Activated naive CD8-positive, alpha-beta T cell treated with anti-CD3 and anti-CD28 coated beads, Interleukin-2, amount 50 U/mL, for 24 hours (primary cell): Measurements from ENCODE around the gene RNGTT.

ENCODE experiments used
- ATAC-seq: fragments of 150-1000 bp; cut with Tn5 transposase; one replicate; pipeline ENCODE4 v1.10.0; 2021
- DNase-seq: peaks from one replicate; pipeline ENCODE4 v3.0.0; 2021
- H3K27ac Mint-ChIP-seq: one replicate; pipeline ENCODE4 v1.8.0; 2021; ENCODE audit warnings: mild to moderate bottlenecking, mixed read lengths
- H3K27me3 Mint-ChIP-seq: one replicate; pipeline ENCODE4 v1.8.0; 2021; ENCODE audit warnings: mixed read lengths
- H3K36me3 Mint-ChIP-seq: one replicate; pipeline ENCODE4 v1.8.0; 2021; ENCODE audit warnings: low read depth, mixed read lengths
- H3K4me1 Mint-ChIP-seq: one replicate; pipeline ENCODE4 v1.8.0; 2021; ENCODE audit warnings: mixed read lengths
- H3K4me3 Mint-ChIP-seq: one replicate; pipeline ENCODE4 v1.8.0; 2021; ENCODE audit warnings: mild to moderate bottlenecking, moderate library complexity, mixed read lengths
- H3K9me3 Mint-ChIP-seq: one replicate; pipeline ENCODE4 v1.8.0; 2021; ENCODE audit warnings: mixed read lengths

The RNGTT gene

GRCh38 chr6:88574031-88574430, 389.4 kb downstream of the RNGTT start:
- no peaks in the 10 kb centered on the region for H3K27me3 Mint-ChIP-seq

DNA sequence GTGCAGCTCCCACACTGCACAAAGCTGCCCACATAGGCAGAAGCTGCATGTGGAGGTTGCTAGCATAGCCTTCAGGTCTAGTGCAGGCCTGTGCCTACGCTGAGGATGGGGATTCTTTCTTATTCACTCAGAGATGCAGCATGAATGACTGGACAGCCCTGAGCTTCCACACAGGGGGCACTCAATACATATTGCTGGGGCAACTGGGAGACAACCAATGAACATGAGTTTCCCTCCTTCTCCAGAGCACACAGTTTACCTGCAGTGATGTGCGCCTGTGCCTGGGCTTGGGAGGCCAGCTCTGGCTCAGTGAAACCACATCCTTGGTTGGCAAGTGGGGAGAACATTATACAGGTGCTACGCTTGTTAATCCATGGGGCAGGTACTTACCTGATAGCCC, 389.9 kb downstream of the RNGTT start:
- ATAC-seq (no peak), DNase-seq (no peak)
- H3K4me3 Mint-ChIP-seq = no peak overlapping the region
- peaks cover 2% of the 10 kb centered on the region for H3K36me3 Mint-ChIP-seq
- no peaks in the 10 kb centered on the region for H3K4me1 Mint-ChIP-seq
- no peak overlapping the region for H3K27ac Mint-ChIP-seq
- peaks cover 13% of the 10 kb centered on the region for H3K9me3 Mint-ChIP-seq
- H3K27me3 Mint-ChIP-seq = no peaks in the 10 kb centered on the region

More at GRCh38 chr6:88574031-88574430, 389.4 kb downstream of the RNGTT start:
- Mint-ChIP-seq H3K4me3 (no peak overlapping the region), H3K9me3 (peaks cover 11% of the 10 kb centered on the region), H3K27ac (no peak overlapping the region), H3K36me3 (peaks cover under 1% of the 10 kb centered on the region), H3K4me1 (no peaks in the 10 kb centered on the region)
- ATAC-seq (no peak), DNase-seq (no peak)

DNA sequence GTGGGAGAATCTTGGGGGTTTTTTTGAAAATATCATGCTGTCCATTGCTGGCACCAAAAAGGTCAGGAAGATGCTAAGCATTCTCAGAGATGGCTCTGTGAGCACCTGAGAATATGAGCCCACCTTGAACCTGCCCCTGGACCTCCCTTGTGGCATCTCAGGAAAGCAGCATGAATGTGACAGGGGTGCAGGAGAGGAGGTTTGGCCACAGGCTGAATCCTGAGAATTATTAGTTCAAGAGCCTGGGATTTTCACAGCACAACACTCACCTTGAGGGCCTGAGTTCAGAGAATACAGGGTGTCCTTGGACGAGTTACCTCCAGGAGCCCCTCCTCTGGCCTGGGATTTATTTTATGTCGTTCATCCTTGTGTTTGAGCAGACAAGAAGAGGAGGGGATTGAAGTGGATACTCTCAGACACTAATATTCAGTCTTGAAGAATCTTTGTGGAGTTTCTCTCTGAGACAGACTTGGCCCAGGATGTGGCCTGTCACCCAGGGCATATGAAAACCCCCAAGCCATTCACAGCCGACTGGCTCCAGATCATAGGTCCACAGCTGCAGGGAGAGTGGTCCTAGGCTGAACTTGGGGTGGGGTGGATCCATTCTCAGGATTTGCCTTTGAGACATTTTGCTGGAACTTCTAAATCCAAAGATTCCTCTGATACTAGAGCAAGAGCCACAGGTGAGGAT, 390.8 kb downstream of the RNGTT start:
- peaks cover 2% of the 10 kb centered on the region for H3K36me3 Mint-ChIP-seq
- H3K9me3 Mint-ChIP-seq = peaks cover 13% of the 10 kb centered on the region
- no peak overlapping the region for H3K4me3 Mint-ChIP-seq
- DNase-seq (no peak), ATAC-seq (no peak)
- H3K4me1 Mint-ChIP-seq = no peaks in the 10 kb centered on the region
- H3K27ac Mint-ChIP-seq = no peak overlapping the region
- H3K27me3 Mint-ChIP-seq = no peaks in the 10 kb centered on the region

- DNase-seq = no peak
- Mint-ChIP-seq H3K9me3 (peaks cover 13% of the 10 kb centered on the region), H3K27me3 (no peaks in the 10 kb centered on the region), H3K4me3 (no peak overlapping the region), H3K27ac (no peak overlapping the region), H3K4me1 (no peaks in the 10 kb centered on the region), H3K36me3 (peaks cover 2% of the 10 kb centered on the region)
- no peak for ATAC-seq
Measured at GRCh38 chr6:88569959-88570358, 393.5 kb downstream of the RNGTT start.

GRCh38 chr6:88567696-88568095, 395.7 kb downstream of the RNGTT start:
- DNase-seq (no peak), ATAC-seq (no peak)
- Mint-ChIP-seq H3K27me3 (no peaks in the 10 kb centered on the region), H3K4me1 (no peaks in the 10 kb centered on the region), H3K27ac (no peak overlapping the region), H3K36me3 (peaks cover 2% of the 10 kb centered on the region), H3K9me3 (peaks cover 13% of the 10 kb centered on the region), H3K4me3 (no peak overlapping the region)

GRCh38 chr6:88566746-88567534, 396.5 kb downstream of the RNGTT start:
- DNase-seq (no peak), ATAC-seq (no peak)
- no peaks in the 10 kb centered on the region for H3K27me3 Mint-ChIP-seq
- peaks cover 2% of the 10 kb centered on the region for H3K36me3 Mint-ChIP-seq
- H3K9me3 Mint-ChIP-seq = peaks cover 13% of the 10 kb centered on the region
- H3K27ac Mint-ChIP-seq = no peak overlapping the region
- no peak overlapping the region for H3K4me3 Mint-ChIP-seq
- H3K4me1 Mint-ChIP-seq = no peaks in the 10 kb centered on the region

- H3K4me3 Mint-ChIP-seq = no peak overlapping the region
- peaks cover 2% of the 10 kb centered on the region for H3K36me3 Mint-ChIP-seq
- H3K4me1 Mint-ChIP-seq = peaks cover under 1% of the 10 kb centered on the region
- H3K27ac Mint-ChIP-seq = no peak overlapping the region
- no peaks in the 10 kb centered on the region for H3K27me3 Mint-ChIP-seq
- no peak for DNase-seq
- no peak for ATAC-seq
- peaks cover 9% of the 10 kb centered on the region for H3K9me3 Mint-ChIP-seq
Measured at GRCh38 chr6:88565836-88566235, 397.6 kb downstream of the RNGTT start.

DNA sequence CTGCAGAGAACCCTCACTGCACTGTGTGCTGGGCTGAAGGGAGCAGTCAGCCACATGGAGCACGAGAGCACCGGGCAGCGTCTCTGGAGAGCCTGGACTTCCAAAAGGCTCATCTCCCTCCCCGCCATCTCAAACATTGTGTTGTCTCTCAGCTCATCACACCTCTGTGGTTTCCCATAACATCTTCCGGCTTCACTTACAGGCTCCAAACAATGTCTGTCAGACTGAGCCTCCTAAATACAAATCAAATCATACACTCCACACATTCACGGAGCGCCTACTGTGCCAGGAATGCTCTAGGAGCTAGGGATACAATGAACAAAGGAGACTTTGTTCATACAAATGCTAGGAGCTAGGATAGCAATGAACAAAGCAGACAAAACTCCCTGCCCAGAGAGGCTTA, 398.0 kb downstream of the RNGTT start:
- Mint-ChIP-seq H3K27me3 (no peaks in the 10 kb centered on the region), H3K27ac (no peak overlapping the region), H3K4me3 (no peak overlapping the region), H3K36me3 (peaks cover 2% of the 10 kb centered on the region), H3K9me3 (peaks cover 7% of the 10 kb centered on the region), H3K4me1 (peaks cover 2% of the 10 kb centered on the region)
- no peak for ATAC-seq
- DNase-seq = no peak

- Mint-ChIP-seq H3K27me3 (no peaks in the 10 kb centered on the region), H3K4me1 (peaks cover 2% of the 10 kb centered on the region), H3K9me3 (no peaks in the 10 kb centered on the region), H3K4me3 (no peak overlapping the region), H3K27ac (no peak overlapping the region), H3K36me3 (no peaks in the 10 kb centered on the region)
- ATAC-seq (no peak), DNase-seq (no peak)
Measured at GRCh38 chr6:88563277-88563625, 400.2 kb downstream of the RNGTT start.

DNA sequence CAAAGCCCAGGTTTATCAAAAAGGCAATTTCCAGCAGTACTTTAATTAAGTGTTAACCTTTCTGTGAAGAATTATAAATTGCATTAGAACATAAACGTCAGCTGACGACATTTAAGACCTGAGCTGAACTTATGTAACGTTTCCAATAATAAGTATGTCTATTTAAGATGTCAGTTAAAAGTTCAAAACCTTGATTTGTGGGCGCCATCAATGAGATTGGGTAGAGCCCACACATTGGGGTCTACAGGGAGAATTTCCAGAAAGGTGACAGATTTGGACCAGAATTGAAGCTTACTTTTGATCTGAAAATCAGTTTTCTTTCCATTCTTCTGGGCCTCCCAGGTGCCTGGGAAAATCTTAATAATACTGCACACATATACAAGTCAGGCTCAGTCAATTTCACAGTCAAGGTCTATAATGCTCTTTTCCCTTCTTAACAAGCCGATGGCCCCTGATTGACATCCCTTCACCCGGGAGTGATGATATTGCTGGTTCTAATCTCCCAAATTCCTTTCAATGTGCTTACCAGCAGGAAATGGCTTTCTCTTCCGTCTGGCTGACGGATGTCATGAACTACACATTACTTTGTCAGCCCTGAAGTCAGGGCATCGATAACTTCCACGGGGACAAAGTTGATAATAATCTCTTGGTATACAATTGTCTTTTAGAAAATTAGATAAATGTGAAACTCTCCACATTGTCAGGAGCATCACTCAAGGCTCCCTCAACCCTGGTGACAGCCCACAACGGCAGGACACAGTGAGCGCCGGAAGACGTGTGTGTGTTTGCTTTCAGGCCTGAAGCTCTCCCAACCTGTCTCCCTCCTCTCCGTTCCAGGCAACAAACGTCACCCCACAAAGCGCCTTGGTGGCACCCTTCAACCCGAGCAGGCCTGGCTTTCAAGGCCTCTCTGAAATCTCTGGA, 400.8 kb downstream of the RNGTT start:
- no peak overlapping the region for H3K27ac Mint-ChIP-seq
- no peaks in the 10 kb centered on the region for H3K36me3 Mint-ChIP-seq
- H3K9me3 Mint-ChIP-seq = no peaks in the 10 kb centered on the region
- H3K27me3 Mint-ChIP-seq = no peaks in the 10 kb centered on the region
- peaks cover 2% of the 10 kb centered on the region for H3K4me1 Mint-ChIP-seq
- DNase-seq = no peak
- no peak overlapping the region for H3K4me3 Mint-ChIP-seq
- ATAC-seq = no peak

DNA sequence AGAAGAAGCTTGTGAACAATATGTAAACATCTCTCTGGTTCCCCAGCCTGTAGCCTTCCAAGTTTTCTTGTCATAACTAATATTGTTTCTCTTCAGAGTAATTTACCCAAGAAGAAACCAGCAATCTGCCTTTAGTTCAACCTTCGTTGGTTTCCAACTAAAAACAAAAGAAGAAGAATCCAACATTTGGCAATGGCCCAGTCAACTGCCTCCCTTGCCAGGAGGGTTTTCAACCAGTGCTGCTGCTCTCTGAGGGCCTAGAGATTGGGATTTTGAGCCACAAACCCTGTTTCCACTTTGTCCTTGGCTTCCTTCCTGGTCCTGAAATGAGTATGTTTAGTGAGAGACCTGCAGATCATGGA, 401.5 kb downstream of the RNGTT start:
- Mint-ChIP-seq H3K4me1 (peaks cover 2% of the 10 kb centered on the region), H3K4me3 (no peak overlapping the region), H3K27me3 (no peaks in the 10 kb centered on the region), H3K9me3 (no peaks in the 10 kb centered on the region), H3K27ac (no peak overlapping the region), H3K36me3 (no peaks in the 10 kb centered on the region)
- ATAC-seq = no peak
- DNase-seq = no peak

GRCh38 chr6:88561034-88561953, 402.1 kb downstream of the RNGTT start:
- no peaks in the 10 kb centered on the region for H3K9me3 Mint-ChIP-seq

More at GRCh38 chr6:88561034-88561953, 402.1 kb downstream of the RNGTT start:
- Mint-ChIP-seq H3K36me3 (no peaks in the 10 kb centered on the region), H3K4me3 (no peak overlapping the region), H3K4me1 (peaks cover 2% of the 10 kb centered on the region), H3K27ac (no peak overlapping the region), H3K27me3 (peaks cover 5% of the 10 kb centered on the region)
- no peak for DNase-seq
- ATAC-seq = no peak
